ENCODE results near the gene REPS2. TPM values are rescaled to one million over a fixed set of nuclear protein-coding genes. Genes with fewer than 3 reads are reported as not detected.

REPS2 gene
- total and polyA plus RNA-seq, 9 of the 15 experiments (the other 6 are each of a cell fraction or from before 2014, with no cell fraction given), result 0.01 to 0.07 (median 0.01) TPM; not detected in 3

DNA sequence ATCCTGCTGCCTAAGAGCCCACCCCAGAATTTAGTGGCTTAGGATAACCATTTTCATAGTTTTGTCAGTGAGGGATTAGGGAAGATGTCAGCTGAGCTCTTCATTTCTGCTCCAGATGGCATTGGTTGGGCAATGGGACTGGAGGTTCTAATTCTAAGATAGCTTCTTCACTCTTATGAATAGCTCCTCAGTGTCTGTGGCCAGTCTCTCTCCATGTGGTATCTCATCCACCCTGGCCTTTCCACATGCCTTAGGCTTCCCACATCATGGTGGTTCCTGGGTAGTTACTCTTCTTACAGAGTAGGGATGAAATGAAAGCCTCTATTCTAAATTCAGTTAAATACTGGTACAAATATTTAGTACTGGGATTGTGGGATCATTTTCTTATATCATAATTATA, 31.3 kb downstream of the REPS2 start (continued):
- TF ChIP-seq, protein P1, sequence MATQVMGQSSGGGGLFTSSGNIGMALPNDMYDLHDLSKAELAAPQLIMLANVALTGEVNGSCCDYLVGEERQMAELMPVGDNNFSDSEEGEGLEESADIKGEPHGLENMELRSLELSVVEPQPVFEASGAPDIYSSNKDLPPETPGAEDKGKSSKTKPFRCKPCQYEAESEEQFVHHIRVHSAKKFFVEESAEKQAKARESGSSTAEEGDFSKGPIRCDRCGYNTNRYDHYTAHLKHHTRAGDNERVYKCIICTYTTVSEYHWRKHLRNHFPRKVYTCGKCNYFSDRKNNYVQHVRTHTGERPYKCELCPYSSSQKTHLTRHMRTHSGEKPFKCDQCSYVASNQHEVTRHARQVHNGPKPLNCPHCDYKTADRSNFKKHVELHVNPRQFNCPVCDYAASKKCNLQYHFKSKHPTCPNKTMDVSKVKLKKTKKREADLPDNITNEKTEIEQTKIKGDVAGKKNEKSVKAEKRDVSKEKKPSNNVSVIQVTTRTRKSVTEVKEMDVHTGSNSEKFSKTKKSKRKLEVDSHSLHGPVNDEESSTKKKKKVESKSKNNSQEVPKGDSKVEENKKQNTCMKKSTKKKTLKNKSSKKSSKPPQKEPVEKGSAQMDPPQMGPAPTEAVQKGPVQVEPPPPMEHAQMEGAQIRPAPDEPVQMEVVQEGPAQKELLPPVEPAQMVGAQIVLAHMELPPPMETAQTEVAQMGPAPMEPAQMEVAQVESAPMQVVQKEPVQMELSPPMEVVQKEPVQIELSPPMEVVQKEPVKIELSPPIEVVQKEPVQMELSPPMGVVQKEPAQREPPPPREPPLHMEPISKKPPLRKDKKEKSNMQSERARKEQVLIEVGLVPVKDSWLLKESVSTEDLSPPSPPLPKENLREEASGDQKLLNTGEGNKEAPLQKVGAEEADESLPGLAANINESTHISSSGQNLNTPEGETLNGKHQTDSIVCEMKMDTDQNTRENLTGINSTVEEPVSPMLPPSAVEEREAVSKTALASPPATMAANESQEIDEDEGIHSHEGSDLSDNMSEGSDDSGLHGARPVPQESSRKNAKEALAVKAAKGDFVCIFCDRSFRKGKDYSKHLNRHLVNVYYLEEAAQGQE (IDR thresholded peaks at IDR 0.05; ENCODE audit: borderline replicate concordance), result no peak
- TF ChIP-seq, protein P1 (CRISPR knock-in tag; IDR thresholded peaks at IDR 0.05; ENCODE audit: low read depth), result no peak
- TF ChIP-seq NCOA4 (IDR thresholded peaks at IDR 0.05; ENCODE audit: partially characterized antibody) (no peak), KLF16 (IDR thresholded peaks at IDR 0.05) (no peak), CBX5 (IDR thresholded peaks at IDR 0.05; ENCODE audit: borderline replicate concordance, low read depth) (no peak), FOSL1 (tag; conservative IDR thresholded peaks at IDR 0.05) (no peak), ARID2 (IDR thresholded peaks at IDR 0.05) (no peak), TARDBP (IDR thresholded peaks at IDR 0.05) (no peak), HMG20B (CRISPR knock-in tag; IDR thresholded peaks at IDR 0.05) (no peak), RB1 (IDR thresholded peaks at IDR 0.05; ENCODE audit: low read depth) (no peak)
